NCI-H1105 treated with DMSO at 0.1 percent for 48 hours (cell line): ENCODE data around the gene NAIP.
"Not testable (repeated sequence)": the region's sequence is repeated elsewhere in the genome, so short reads cannot be mapped to it uniquely, and the experiment has no call there.

Experiments used
- DNase-seq: peaks from one replicate; lab custom pipeline; 2025; lab: John Stamatoyannopoulos, UW

Gene NAIP, protein sequence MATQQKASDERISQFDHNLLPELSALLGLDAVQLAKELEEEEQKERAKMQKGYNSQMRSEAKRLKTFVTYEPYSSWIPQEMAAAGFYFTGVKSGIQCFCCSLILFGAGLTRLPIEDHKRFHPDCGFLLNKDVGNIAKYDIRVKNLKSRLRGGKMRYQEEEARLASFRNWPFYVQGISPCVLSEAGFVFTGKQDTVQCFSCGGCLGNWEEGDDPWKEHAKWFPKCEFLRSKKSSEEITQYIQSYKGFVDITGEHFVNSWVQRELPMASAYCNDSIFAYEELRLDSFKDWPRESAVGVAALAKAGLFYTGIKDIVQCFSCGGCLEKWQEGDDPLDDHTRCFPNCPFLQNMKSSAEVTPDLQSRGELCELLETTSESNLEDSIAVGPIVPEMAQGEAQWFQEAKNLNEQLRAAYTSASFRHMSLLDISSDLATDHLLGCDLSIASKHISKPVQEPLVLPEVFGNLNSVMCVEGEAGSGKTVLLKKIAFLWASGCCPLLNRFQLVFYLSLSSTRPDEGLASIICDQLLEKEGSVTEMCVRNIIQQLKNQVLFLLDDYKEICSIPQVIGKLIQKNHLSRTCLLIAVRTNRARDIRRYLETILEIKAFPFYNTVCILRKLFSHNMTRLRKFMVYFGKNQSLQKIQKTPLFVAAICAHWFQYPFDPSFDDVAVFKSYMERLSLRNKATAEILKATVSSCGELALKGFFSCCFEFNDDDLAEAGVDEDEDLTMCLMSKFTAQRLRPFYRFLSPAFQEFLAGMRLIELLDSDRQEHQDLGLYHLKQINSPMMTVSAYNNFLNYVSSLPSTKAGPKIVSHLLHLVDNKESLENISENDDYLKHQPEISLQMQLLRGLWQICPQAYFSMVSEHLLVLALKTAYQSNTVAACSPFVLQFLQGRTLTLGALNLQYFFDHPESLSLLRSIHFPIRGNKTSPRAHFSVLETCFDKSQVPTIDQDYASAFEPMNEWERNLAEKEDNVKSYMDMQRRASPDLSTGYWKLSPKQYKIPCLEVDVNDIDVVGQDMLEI (N-terminal part only)

DNA sequence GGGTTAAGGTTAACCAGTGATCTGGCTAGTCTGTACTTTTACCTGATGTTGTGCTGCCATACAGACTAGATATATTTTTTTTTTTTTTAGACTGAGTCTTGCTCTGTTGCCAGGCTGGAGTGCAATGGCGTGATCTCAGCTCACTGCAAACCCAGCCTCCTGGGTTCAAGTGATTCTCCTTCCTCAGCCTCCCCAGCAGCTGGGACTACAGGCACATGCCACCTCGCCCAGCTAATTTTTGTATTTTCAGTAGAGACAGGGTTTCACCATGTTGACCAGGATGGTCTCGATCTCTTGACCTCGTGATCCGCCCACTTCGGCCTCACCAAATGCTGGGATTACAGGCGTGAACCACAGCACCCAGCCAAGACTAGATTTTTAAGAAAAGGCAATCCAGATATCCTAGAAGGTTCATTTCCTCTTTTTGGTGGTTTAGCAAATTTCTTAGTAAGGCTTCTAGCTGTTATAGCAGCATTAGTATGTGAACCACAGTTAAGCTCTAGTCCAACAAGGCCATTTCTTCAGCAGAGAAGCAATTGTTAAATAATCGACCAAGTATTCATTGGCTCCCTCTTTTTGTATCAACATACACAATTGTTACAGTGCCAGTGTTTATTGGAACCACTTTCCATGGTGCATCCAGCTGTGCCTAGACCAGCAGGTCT lies at the start of gene NAIP:
Gene NAIP (minus strand): TSS at position 51 of the 665 bp plus-strand sequence. CDS start 12,424 bp downstream, outside the sequence.
- DNase-seq, result not testable (repeated sequence)

DNA sequence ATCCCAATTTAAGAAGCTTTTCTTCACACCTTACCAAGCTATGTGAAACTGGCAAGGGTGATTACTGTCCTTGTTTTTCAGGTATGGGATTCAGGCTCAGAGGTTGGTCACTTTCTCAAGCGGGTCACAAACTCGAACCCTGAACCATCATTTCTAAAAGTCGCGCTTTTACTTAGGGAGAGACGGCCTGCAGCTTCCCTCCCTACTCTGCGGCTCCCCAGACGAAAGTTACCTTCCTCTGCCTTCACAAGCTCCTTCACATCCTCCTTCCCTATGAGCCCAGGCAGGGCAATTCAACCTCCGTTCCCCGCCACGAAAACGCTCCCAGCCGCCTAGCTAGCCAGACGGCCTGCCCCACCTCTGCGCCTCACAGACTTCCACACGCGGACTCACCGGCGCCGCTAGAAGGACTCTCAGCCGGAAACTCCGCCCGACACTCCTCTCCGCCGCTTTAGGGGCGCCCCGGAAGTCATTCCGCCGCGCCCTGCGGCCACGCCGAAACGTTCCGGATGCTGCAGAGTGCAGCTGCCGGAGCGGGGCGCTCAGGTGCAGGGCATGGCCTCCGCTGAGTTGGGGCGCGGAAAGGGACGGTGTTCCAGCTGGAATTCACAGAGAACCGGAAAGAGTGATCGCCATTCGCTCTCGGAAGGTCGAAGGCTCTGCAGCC lies 42.3 kb upstream of the NAIP start, which contains the start of gene GTF2H2:
Gene GTF2H2 (minus strand): TSS at position 415 of the 667 bp plus-strand sequence. CDS start 4,913 bp downstream, outside the sequence.
- not testable (repeated sequence) for DNase-seq

DNA sequence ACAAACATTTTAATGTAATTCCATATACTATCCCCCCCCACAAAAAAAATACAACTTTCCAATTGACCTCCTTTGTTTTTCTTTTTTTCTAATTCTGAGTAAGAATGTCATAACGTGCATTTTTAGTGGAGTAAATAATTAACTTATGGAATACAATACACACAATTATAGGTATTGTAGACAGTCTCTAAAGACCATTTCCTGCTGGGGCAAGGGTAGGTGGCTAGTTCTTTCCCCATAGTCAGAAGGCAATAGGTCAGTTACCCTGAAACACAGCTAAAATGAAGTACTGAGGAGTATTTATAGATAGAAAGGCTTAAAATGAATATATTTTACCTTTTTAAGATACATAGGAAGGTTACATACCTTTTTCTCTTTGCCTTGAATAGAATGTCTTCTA lies 36.2 kb upstream of the NAIP start:
- not testable (repeated sequence) for DNase-seq

DNA sequence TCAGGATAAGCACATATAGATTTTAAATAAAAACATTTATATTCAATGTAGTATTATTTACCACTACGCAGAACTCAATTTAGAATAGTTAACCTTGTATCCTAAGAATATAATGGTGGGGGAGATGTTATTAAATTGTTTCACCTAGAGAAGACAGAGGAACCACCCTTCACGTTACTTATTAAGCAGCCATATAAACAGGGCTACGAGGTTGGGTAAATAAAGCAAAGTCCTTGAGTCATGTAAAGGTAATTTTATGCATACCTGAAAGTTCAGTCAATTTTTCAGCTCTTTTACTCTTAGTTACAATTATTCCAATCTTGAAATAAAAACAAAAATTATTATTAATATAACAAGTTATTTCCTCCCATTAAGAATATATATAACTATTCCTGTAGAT lies 34.3 kb upstream of the NAIP start:
- not testable (repeated sequence) for DNase-seq

DNA sequence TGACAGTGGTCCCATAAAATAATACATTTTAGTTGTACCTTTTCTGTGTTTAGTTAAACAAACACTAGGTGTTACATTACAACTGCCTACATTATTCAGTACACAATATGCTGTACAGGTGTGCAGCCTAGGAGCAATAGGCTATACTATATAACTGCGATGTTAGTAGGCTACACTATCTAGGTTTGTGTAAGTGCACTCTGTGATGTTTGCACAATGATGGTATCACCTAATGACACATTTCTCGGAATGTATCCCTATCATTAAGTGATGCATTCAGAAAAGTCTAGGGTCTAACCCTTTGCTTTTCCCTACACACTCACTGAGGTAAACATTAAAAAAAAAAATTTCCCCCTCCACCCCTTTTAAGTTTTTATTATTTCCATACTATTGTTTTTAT lies 19.7 kb upstream of the NAIP start:
- DNase-seq, result not testable (repeated sequence)

DNA sequence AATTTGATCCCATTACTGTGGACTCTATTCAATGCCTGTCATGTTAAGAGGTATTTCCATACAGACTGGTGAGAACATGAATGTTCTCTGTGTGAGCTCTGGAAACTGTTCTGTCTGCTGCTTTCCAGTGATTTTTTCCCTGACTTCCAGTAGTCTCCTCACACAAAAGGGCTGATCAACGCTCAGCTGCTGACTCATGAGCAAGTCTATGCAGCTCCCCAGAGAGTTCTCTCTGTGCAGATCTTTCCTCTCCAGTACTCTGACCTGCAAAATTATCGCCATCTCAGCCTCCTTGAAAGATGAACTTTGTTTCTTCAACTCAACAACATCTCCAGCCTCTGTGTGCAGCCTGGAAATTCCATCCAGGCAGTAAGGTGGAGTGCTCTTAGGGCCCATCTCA lies 19.0 kb upstream of the NAIP start:
- not testable (repeated sequence) for DNase-seq

DNA sequence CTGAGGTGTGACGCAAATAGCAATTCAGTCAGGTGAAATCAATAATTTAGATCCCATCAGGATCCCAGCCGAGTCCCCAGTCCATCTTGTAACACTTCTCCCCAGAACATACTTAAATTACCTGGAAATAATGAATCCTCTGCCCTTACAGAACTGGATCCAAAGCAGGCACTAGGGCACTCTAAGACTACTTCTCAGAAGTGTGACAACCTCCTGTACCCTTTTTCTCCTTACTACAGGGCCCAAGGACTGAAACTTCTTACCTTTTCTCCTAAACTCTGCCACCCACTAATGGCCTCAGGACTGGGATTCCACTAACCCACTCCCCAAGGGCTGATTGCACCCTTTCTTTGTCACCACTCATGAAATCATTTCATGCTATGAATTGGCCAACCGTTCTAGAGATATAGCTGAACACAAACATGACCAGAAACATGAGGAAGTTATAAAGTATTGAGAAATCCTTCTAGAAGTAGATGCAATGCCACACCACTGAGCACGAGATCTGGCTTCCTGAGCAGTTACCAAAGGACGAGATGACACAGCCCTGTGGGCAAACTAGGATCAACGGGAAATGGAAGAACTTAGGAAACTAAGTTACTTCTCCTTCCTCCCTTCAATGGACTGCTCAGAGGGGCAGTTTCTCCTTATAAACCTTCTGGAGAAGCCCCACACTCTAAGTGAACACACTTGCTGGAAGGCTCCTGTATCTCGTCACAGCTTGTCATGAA lies 6.1 kb upstream of the NAIP start:
- not testable (repeated sequence) for DNase-seq

DNA sequence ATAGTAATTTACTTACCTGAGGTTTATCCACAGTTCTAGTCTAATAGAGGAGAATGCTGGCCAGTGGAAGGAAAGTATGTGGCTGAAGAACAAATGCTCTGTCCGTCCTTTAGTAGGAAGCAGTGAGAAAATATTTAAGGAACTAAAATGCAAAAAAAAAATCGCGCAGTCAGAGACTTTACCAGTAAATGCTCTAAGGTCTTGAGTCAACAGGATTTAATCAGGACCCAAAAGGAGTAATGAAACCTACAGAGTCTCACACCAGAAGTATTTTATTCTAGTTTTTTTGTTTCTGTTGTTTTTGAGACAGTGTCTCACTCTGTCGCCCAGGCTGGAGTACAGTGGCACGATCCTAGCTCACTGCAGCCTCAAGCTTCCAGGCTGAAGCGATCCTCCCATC lies 4.5 kb downstream of the NAIP start:
- DNase-seq, result not testable (repeated sequence)

DNA sequence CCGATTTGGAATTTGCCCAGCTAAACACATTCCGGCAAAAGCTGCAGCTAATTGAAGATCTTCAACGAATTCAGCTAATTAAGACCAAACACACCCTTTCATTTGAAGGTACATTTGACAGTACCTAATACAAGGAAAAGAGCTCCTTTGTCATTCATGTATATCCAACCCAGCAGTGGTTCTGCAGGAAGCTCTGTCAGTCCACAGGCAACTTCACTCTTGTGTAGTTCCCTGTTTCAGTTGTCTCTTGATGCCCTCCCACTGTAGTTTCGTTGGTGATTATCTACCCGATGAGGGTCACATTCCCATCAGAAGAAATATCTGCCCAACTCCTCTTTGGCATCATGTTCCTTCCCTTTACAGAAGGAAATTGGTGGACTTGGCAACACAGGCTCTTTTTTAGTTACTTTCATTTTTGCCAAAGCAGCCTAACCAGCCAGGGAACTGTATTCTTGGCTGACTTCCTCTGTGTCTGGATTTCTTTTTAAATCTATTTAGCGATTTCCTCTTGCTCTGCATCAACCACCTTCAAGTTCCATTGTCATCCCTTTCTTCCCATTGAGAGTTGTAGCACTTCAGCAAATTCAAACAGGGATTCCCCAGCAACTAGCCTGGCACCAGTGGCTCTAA lies 6.6 kb downstream of the NAIP start:
- not testable (repeated sequence) for DNase-seq

DNA sequence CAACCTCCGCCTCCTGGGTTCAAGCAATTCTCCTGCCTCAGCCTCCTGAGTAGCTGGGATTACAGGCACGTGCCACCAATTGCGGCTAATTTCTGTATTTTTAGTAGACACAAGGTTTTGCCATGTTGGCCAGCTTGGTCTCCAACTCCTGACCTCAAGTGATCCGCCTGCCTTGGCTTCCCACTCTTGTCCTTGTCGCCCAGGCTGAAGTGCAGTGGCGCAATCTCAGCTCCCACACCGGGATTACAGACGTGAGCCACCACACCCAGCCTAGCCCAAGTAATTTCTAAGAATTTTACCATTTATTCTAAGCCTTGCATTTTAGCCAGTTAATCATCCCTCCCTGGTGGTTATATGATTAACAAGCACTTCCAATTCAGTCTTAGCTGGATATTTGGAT lies 11.0 kb downstream of the NAIP start:
- DNase-seq, result no peak

DNA sequence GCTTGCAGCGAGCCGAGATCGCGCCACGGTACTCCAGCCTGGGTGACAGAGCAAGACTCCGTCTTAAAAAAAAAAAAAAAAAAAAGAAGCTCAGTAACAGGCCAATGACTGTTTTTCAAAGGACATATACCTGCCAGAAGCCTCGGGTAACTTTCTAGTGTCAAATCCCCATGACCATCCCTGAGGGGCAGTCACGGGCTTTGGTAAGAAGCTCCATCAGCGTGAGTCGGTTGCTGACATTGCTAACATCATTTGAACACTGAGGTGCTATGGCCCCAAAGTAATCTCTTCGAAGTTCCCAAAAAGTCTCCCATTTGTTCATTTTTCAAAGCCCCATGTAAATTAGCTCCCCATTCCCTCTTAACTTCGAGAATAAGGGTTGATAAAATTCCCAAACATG lies 11.6 kb downstream of the NAIP start:
- no peak for DNase-seq

DNA sequence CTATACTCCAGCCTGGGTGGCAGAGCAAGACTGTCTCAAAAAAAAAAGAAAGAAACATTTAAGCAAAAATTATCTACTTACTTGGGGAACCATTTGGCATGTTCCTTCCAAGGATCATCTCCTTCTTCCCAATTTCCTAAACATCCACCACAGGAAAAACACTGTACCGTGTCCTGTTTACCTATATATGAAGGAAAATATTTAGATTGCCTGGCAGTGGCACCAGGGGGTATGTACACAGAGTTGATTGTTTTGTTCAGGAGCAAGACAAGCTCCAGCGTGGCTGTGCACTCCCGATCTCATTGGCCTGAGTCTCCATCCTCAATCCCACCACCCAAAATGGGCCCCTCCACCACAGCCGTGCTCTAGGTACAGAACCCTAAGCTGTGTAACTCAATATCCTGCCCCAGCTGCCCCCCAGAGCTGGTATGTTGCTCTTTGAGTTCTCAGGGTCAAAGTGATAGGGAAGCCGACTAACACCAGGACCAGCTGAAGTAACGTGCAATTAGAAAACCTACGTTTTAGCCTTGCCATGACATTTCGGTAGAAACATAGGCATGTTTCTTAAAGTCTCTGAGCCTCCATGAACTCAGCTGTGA lies 13.8 kb downstream of the NAIP start:
- no peak for DNase-seq

DNA sequence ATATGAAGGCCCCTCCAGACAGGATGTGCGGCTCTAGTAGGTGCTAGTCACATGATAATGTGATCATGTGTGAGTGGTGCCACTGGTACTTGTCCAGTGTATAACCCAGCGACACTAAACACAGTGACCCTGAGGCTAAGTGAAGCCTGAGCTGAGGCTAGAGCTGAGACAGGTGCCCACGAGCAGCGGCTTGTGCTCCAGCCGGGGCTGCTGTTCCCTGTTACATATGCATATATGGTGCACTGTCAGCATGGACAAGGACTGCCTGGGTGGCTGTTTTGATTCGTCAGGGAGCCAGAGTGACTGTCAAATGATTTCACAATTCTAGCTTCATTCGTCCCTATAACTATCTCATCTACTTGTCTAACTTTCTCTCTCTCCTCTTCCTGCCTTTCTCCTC lies 18.2 kb downstream of the NAIP start:
- DNase-seq, result not testable (repeated sequence)

DNA sequence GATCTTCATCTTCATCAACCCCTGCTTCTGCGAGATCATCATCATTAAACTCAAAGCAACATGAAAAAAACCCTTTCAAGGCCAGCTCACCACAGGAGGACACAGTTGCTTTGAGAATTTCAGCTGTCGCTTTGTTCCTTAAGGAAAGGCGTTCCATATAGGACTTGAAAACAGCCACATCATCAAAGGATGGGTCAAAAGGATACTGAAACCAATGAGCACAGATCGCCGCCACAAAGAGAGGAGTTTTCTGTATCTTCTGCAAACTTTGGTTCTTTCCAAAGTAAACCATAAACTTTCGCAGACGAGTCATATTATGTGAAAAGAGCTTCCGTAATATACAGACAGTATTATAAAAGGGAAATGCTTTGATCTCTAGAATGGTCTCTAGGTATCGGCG lies 40.3 kb downstream of the NAIP start:
- DNase-seq, result not testable (repeated sequence)

DNA sequence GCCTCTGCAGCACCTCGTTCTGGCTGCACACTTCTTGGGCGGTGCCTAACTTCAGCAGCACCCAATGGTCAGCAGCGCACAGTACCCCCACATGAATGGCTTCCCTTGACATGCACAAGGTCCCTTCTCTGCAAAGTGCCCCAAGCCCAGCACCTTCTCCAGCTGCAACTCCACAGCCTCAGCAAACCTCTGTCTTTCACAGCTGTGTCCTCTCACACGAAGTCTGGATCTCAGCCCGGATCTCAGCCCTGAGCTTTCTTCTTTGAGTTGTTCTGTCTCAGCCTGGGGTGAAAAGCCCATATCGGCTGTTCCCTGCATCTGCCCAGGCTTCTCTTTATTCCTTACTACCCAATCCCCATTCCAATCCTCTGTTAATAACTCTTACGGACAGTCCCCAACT lies 57.9 kb downstream of the NAIP start:
- not testable (repeated sequence) for DNase-seq

DNA sequence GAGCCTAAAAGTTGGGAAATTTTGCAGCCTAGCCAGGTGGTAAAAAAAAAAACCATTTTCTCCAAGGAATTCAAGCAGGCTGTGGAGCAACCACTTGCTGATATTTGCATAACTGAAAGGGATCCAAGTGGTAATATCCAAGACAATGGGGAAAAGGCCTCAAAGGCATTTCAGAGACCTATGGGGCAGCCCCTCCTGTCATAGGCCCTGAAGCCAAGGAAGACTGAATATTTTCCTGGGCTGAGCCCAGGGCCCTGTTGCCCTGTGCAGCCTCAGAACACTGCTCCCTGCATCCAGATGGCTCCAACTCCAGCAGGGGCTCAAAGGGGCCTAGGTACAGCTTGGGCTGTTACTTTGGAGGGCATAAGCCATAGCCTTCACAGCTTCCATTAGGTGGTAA lies 60.6 kb downstream of the NAIP start:
- DNase-seq, result not testable (repeated sequence)

DNA sequence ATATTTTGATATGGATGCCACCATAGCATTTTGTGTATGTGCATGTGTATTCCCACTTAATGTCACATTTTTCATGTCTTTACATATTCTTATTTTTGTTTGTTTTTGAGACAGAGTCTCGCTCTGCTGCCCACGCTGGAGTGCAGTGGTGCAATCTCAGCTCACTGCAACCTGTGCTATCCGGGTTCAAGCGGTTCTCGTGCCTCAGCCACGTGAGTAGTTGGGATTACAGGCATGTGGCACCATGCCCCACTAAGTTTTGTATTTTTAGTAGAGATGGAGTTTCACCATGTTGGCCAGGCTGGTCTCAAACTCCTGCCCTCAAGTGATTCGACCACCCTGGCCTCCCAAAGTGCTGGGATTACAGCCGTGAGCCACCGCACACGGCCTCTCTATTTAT lies 72.1 kb downstream of the NAIP start:
- not testable (repeated sequence) for DNase-seq

DNA sequence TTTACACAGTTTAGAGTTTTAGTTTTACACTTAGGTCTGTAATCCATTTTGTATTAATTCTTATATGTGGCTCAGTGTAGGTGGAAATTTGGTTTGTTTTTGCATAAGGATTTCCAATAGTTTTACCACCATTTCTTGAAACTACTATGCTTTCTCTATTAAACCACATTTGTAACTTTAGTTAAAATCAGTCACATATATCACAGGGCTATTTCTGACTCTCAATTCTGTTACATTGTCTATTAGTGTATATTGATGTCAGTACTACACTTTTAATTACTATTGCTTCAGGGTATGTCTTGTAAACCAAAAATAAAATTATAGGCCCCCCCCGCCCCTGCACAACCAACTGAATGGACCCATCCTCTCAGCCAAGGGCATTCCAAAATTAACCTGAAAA lies 92.6 kb downstream of the NAIP start:
- not testable (repeated sequence) for DNase-seq

DNA sequence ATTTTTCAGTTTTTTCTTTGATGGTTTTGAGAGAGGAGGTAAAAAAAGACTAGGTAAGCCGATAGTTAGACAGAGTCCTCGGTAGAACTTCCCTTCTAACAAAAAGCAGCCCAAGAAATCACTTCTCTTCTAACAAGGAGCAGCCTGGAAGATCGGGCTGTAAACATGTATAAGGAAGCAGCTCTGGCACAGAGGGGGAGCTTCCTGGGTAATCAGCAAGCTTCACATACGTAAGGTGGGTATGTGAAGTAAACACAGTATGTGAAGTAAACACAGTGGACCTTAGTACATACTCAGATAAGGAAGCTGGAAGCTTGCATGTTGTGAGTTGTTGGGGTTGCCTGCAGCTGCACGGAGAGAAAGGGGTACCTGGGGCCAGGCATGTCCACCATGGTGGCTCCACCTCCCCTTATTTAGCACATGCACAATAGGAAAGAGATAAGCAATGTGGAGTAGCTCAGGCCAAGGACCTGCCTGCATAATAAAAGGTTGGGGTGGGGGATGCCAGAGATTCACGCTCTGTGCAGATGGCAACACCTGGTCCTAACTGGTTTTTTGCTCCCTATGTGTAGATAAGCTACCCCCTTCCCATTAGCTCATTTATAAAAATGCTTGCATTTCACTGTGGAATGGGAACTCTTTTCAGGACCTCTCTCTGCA lies 93.3 kb downstream of the NAIP start:
- DNase-seq, result not testable (repeated sequence)
